GM21576 (cell line): ENCODE measurements around the gene SLC9A2.

Source experiments
- ATAC-seq: cut with Tn5 transposase; IDR thresholded peaks from one replicate; pipeline ENCODE4 v1.9.1; 2021; ENCODE audit warnings: mild to moderate bottlenecking, moderate library complexity; ENCODE audit not compliant: unreplicated experiment

SLC9A2 gene

DNA sequence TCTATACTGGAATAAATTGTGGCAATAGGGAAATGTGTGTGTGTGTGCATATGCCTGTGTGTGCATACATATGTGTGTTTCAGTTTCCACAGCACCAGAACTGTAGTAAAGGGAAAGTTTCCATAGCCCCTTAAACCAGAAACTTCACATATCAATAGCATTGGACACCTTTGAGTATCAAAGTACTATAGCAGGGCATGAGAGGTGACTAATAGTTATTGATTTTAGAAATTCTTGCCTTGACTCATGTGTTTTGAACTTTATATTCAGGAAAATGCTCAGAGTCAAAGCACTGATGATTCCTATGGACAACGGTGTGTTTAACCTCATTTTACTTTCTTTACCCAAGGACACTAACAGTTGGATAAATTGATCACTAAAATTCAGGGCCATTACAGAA is 50.0 kb downstream of the SLC9A2 start:
- no peak for ATAC-seq

DNA sequence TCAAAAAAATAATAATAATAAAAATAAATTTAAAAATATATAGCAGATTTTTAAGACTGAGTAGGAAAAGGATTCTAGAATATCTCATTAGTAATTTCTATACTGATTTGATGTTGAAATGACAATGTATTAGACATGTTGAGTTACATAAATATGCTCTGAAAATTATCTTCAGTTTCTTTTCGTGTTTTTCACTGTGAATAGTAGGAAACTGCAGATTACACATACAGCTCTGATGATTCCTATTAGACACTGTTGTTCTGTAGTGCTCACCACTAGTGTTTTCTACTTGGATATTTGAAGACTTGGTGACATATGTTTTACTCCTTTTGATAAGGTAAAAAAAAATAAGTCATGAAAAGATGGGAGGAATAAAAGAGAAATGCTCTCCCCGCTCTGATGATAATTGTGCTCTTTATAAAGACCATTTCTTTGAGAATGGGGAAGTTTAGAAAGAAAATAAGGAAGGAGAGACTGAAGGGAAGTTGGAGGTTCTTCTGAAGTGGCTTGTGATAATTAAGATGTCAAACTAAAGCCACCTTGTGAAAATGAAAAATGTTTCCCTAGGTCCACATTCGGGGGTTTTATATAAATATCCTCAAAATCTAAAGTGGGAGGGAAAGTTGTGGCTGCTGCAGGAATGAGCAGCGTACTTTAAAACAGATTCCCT is 52.9 kb downstream of the SLC9A2 start:
- no peak for ATAC-seq

GRCh38 chr2:102674370-102674769 is 55.0 kb downstream of the SLC9A2 start:
- no peak for ATAC-seq

- no peak for ATAC-seq
Measured at GRCh38 chr2:102674836-102675235, 55.5 kb downstream of the SLC9A2 start.

DNA sequence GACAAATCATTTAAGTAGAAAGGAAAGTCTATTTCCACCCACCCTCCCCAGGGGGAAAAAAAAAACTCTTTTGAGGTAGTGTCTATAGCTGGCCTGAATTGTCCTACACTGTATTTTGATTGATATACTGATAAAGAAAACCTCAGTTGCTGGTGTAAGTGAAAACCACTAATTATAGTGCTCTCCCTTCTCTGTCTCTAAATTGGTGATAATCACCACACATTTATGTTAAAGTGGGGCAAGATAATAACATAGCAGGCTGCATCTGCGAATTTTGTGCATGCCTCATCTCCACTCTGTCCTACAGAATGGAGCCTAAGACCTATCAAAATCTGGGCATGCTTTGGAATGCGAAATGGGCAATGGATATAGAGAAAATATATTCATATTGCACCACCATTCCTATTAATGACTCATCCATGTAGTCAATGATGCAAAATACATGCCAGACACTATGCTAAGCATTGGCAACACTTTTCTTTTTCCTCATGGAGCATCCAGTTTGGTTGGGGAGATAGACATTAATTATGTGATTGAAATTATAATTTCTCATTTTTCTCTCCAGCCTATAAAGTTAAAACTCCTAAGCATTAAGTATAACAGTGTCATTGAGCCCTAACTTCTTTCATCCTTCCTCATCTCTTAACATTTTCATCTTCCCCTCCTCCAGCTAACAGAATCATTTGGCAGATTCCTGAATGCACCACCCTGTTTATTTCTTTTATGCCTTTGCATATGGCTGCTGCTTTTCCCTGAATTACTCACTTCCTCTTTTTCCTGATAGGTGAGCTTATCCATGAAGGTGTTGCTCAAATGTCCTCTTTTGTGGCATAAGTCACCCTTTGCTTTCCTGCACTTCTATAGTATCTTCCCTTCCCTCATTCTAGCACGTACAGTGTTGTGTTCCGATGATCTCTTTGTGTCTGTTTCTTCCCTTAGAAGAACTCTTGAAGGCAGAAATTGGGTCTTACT is 58.2 kb downstream of the SLC9A2 start:
- no peak for ATAC-seq

- no peak for ATAC-seq
Measured at GRCh38 chr2:102678442-102678841, 59.1 kb downstream of the SLC9A2 start.

GRCh38 chr2:102686479-102687439 is 67.4 kb downstream of the SLC9A2 start:
- no peak for ATAC-seq

- ATAC-seq, result no peak
Measured at GRCh38 chr2:102690012-102690411, 70.7 kb downstream of the SLC9A2 start.

GRCh38 chr2:102696463-102696862 is 77.1 kb downstream of the SLC9A2 start:
- no peak for ATAC-seq

DNA sequence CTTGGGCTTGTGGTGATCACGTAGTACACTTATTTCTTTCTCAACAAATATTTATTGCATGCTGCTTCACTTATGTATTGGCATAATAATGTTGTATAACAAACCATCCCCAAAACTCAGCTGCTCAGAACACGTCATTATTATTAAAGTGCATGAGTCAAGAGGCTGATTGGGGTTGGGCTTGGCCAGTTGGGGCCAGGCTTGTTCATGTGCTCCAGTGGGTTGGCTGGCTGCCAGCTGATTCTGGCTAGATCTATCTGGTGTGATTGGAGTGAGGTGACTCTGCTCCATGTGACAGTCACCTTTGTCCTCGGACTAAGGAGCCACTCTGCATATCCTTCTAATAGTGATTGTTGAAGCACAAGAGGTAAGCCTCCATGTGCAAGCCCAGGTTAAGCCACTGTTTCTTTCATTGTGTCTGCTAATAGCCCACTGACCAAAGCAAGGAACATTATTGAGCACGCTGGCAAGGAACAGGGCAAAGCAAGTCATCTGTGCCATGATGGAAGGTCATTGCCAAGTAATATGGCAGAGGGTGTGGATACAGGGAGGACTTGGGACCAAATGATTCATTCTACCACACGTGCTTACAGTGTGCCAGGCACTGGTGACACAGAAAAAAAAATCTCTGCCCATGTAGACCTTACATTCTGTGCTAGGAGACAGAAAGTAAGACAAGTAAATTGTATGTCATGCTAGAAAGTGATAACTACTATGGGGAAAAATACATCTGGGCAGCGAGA is 79.2 kb downstream of the SLC9A2 start:
- ATAC-seq, result no peak

GRCh38 chr2:102703305-102703704 is 84.0 kb downstream of the SLC9A2 start:
- no peak for ATAC-seq

- peak; percentile 58 for ATAC-seq
Measured at GRCh38 chr2:102703748-102704147, 84.4 kb downstream of the SLC9A2 start.

DNA sequence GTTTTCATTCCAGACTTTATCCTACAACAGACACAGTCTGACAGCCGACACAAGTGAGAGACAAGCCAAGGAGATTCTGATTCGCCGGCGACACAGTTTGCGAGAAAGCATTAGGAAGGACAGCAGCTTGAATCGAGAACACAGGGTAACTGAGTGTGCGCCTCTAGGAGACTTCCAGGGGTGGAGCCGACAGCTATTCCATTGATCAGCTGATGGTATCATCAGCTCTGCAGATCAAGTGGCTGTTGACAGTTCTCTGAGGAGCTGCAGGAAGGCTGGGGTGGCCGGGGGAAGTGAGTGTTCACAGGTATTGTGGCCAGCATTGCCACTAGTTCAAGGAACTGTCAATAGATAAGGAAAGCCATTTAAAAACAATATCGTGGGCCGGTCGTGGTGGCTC is 85.2 kb downstream of the SLC9A2 start:
- ATAC-seq, result no peak

- ATAC-seq, result no peak
Measured at GRCh38 chr2:102707796-102708695, 88.7 kb downstream of the SLC9A2 start.

DNA sequence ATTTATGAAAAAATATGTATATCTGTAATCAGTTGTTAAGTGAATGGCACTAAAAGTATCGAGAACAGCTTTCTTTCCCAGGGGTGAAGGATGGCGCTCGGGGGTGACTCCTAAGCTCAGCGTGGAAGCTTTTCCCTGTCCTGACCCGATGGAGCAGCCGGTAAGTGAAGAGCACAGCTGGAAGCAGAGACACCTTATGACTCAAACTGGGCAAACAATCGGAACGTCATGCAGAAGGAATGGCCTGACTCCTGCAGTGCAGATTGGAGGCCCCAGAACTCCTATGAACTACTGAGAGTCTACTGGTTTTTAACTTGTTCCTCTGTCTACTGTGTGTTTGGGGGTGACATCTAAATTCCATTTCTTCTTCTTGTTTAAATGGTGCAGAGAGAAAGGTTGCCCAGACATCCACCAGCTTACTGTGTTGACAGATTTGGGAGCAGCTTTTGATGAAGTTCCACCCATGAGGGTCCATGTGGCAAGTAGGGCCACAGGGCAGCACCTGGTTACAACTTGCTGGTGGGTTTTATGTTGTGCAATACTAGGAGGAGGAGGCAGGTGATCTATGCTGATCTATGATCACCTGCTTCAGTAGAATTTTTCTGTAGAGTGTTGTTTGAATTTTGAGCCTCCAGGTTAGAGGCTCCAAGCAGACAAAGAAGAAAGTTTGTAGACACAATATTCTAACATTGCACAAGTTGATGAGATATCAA is 89.7 kb downstream of the SLC9A2 start:
- ATAC-seq, result no peak

- no peak for ATAC-seq
Measured at GRCh38 chr2:102717308-102718018, 98.1 kb downstream of the SLC9A2 start.

GRCh38 chr2:102718387-102719316 is 99.3 kb downstream of the SLC9A2 start:
- no peak for ATAC-seq
